Osteoblast (primary cell): ENCODE results near the gene RASA3. TPM values are rescaled to one million over a fixed set of nuclear protein-coding genes. Genes with fewer than 3 reads are reported as not detected.

ENCODE experiments used
- DNase-seq: peaks from one replicate; pipeline ENCODE4 v3.0.0; 2011; ENCODE audit warnings: low spot score, mixed read lengths; ENCODE audit not compliant: insufficient read length; ENCODE audit errors: missing footprints
- H2AFZ ChIP-seq: 2 replicates; pipeline ENCODE4 v1.6.0; 2011; ENCODE audit warnings: mild to moderate bottlenecking, low read length
- H3K27ac ChIP-seq: 2 replicates; pipeline ENCODE4 v1.5.1; 2011; ENCODE audit warnings: mild to moderate bottlenecking, low read depth, low read length, moderate library complexity
- H3K27me3 ChIP-seq: 2 replicates; pipeline ENCODE4 v1.6.0; 2012; ENCODE audit warnings: mild to moderate bottlenecking, control low read depth, inconsistent platforms, low read length, moderate library complexity; ENCODE audit not compliant: insufficient read depth
- H3K36me3 ChIP-seq: 2 replicates; pipeline ENCODE4 v1.5.1; 2011; ENCODE audit warnings: mild to moderate bottlenecking, low read length, control low read depth, moderate library complexity; ENCODE audit not compliant: insufficient read depth
- H3K4me1 ChIP-seq: 2 replicates; pipeline ENCODE4 v1.5.1; 2011; ENCODE audit warnings: mild to moderate bottlenecking, low read length, control low read depth, moderate library complexity; ENCODE audit not compliant: insufficient read depth
- H3K4me2 ChIP-seq: 2 replicates; pipeline ENCODE4 v1.6.0; 2011; ENCODE audit warnings: mild to moderate bottlenecking, low read length; ENCODE audit not compliant: insufficient read depth
- H3K4me3 ChIP-seq: fragments of 200-600 bp; sonication (generic); 3 replicates; pipeline ENCODE4 v1.5.1; 2012; ENCODE audit warnings: mild to moderate bottlenecking, low read length, inconsistent platforms; ENCODE audit not compliant: insufficient read depth
- H3K79me2 ChIP-seq: 2 replicates; pipeline ENCODE4 v1.6.0; 2012; ENCODE audit warnings: mild to moderate bottlenecking, low read length, control low read depth, inconsistent platforms; ENCODE audit not compliant: insufficient read depth
- H3K9me3 ChIP-seq: 2 replicates; pipeline ENCODE4 v1.5.1; 2011; ENCODE audit warnings: low read depth, low read length, control low read depth
- H4K20me1 ChIP-seq: 2 replicates; pipeline ENCODE4 v1.6.0; 2012; ENCODE audit warnings: mild to moderate bottlenecking, low read length, control low read depth; ENCODE audit not compliant: insufficient read depth
- total RNA-seq: library from RNA; depleted of rRNA; stranded (reverse); fragments of >200 nt; gene quantifications from 2 replicates; pipeline ENCODE4 v1.2.3, GENCODE V29; 2012
- TF ChIP-seq, protein P1 (sequence below): IDR thresholded peaks from 2 replicates; pipeline ENCODE4 v1.5.1; 2011; ENCODE audit warnings: mild to moderate bottlenecking, low read depth, low read length, moderate library complexity; ENCODE audit errors: extremely low read depth

RASA3 gene
- total RNA-seq, 1 donor: 41.3 TPM

DNA sequence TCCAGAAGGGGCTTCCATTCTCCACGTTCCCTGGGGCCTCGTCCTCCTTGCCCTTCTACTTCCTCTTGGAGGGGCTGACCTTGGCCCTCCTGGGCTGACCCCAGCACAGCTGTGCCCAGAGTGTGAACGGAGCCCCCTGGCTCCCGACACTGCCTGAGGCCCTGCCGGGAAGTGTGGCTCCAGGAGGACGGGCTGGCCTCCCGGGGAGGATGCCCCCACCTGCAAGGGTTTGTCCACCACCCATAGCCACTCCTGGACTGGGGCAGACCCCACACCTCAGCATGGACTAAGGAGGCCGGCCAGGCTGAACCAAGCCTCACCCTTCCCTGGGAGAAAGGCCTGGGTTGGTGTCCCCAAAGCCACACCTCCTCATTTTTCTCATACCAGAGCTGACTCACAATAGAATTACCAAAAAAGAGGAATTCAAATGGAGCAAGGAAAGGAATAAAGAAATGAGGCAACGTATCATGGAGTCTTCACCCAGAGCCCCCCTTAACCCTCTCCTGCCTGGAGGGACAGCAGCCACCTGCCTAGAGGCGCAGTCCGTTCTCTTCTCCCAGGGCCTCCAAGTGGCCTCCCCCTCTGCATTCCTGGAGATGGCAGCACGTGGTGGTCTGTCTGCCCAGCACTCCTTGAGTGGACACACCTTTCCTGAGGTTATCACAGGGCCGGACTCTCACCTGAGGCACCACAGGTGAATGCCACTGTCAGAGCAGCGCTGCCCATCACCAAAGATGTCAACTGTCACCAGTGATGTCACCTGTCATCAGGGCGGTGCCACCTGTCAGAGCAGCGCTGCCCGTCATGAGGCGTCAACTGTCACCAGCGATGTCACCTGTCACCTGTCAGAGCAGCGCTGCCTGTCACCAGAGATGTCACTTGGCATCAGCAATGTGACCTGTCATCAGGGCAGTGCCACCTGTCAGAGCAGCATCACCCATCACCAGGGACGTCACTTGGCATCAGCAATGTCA is 155.4 kb downstream of the RASA3 start:
- Histone ChIP-seq H3K27me3 (no peaks in the 10 kb centered on the region), H4K20me1 (peaks cover 14% of the 10 kb centered on the region), H3K27ac (peak overlapping the region; percentile 61), H3K4me2 (peak overlapping the region; percentile 42), H3K36me3 (peaks cover 62% of the 10 kb centered on the region), H3K4me1 (peaks cover 12% of the 10 kb centered on the region), H3K4me3 (no peak overlapping the region), H2AFZ (no peak overlapping the region), H3K79me2 (peaks cover 3% of the 10 kb centered on the region), H3K9me3 (no peaks in the 10 kb centered on the region)
- peak; percentile 100 for DNase-seq
- TF ChIP-seq, protein P1, sequence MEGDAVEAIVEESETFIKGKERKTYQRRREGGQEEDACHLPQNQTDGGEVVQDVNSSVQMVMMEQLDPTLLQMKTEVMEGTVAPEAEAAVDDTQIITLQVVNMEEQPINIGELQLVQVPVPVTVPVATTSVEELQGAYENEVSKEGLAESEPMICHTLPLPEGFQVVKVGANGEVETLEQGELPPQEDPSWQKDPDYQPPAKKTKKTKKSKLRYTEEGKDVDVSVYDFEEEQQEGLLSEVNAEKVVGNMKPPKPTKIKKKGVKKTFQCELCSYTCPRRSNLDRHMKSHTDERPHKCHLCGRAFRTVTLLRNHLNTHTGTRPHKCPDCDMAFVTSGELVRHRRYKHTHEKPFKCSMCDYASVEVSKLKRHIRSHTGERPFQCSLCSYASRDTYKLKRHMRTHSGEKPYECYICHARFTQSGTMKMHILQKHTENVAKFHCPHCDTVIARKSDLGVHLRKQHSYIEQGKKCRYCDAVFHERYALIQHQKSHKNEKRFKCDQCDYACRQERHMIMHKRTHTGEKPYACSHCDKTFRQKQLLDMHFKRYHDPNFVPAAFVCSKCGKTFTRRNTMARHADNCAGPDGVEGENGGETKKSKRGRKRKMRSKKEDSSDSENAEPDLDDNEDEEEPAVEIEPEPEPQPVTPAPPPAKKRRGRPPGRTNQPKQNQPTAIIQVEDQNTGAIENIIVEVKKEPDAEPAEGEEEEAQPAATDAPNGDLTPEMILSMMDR: no peak

- Histone ChIP-seq H3K27ac (no peak overlapping the region), H3K4me1 (peaks cover 18% of the 10 kb centered on the region), H3K27me3 (no peaks in the 10 kb centered on the region), H3K9me3 (no peaks in the 10 kb centered on the region), H3K36me3 (peaks cover 59% of the 10 kb centered on the region), H4K20me1 (peaks cover 13% of the 10 kb centered on the region), H3K4me3 (no peak overlapping the region), H3K4me2 (no peak overlapping the region), H2AFZ (no peak overlapping the region), H3K79me2 (peaks cover 3% of the 10 kb centered on the region)
- no peak for DNase-seq
- TF ChIP-seq, protein P1: no peak
Observed at GRCh38 chr13:113975416-113975815, 157.0 kb downstream of the RASA3 start.

GRCh38 chr13:113974304-113975281 is 157.8 kb downstream of the RASA3 start:
- H3K36me3 ChIP-seq: peaks cover 53% of the 10 kb centered on the region
- peaks cover 7% of the 10 kb centered on the region for H4K20me1 ChIP-seq
- no peaks in the 10 kb centered on the region for H3K9me3 ChIP-seq
- no peak overlapping the region for H2AFZ ChIP-seq
- no peak overlapping the region for H3K4me2 ChIP-seq
- H3K27ac ChIP-seq: no peak overlapping the region
- H3K4me1 ChIP-seq: peaks cover 18% of the 10 kb centered on the region
- no peak for DNase-seq
- no peaks in the 10 kb centered on the region for H3K27me3 ChIP-seq
- H3K79me2 ChIP-seq: peaks cover 3% of the 10 kb centered on the region
- no peak overlapping the region for H3K4me3 ChIP-seq
- TF ChIP-seq, protein P1: no peak
